Measurements from ENCODE around the gene SLAMF6. TPM values are rescaled to one million over a fixed set of nuclear protein-coding genes. Genes with fewer than 3 reads are reported as not detected.
"Not testable (repeated sequence)": the region's sequence is repeated elsewhere in the genome, so short reads cannot be mapped to it uniquely, and the experiment has no call there.

SLAMF6 gene
- not detected in 2 replicates for total RNA-seq (2012; rRNA removed)

GRCh38 chr1:160522622-160523345 is at the start of gene SLAMF6:
SLAMF6 (minus strand) TSS chr1:160523255; CDS start chr1:160523192, 63 bp downstream.
- no peak within 1 kb of the TSS for H3K4me3 ChIP-seq (ENCODE audit: low read length)

GRCh38 chr1:160570840-160571239 is 47.8 kb upstream of the SLAMF6 start:
- H3K9me3 ChIP-seq (replicated peaks; ENCODE audit: low read length), result no peaks in the 10 kb centered on the region
- H3K4me2 ChIP-seq (ENCODE audit: low read length), result no peak overlapping the region
- no peak overlapping the region for H3K4me3 ChIP-seq (ENCODE audit: low read length)
- no peaks in the 10 kb centered on the region for H3K36me3 ChIP-seq (ENCODE audit: insufficient read depth, low read length)
- H3K9ac ChIP-seq (ENCODE audit: low read depth, low read length), result no peak overlapping the region
- no peaks in the 10 kb centered on the region for H3K4me1 ChIP-seq (ENCODE audit: control insufficient read depth, insufficient read depth, low read length)
- no peaks in the 10 kb centered on the region for H3K27me3 ChIP-seq (ENCODE audit: control insufficient read depth, insufficient read depth, low read length)

More at GRCh38 chr1:160522622-160523345, at the start of gene SLAMF6:
- Histone ChIP-seq H3K4me1 (ENCODE audit: control insufficient read depth, insufficient read depth, low read length) (no peaks in the 10 kb centered on the region), H3K36me3 (ENCODE audit: insufficient read depth, low read length) (no peaks in the 10 kb centered on the region), H3K4me2 (ENCODE audit: low read length) (no peak within 1 kb of the TSS), H3K9ac (ENCODE audit: low read depth, low read length) (no peak within 1 kb of the TSS), H3K9me3 (replicated peaks; ENCODE audit: low read length) (no peaks in the 10 kb centered on the region), H3K27me3 (ENCODE audit: control insufficient read depth, insufficient read depth, low read length) (no peaks in the 10 kb centered on the region)

GRCh38 chr1:160569806-160570205 is 46.8 kb upstream of the SLAMF6 start:
- no peak overlapping the region for H3K4me2 ChIP-seq (ENCODE audit: low read length)
- no peaks in the 10 kb centered on the region for H3K36me3 ChIP-seq (ENCODE audit: insufficient read depth, low read length)
- H3K9me3 ChIP-seq (replicated peaks; ENCODE audit: low read length), result no peaks in the 10 kb centered on the region
- no peaks in the 10 kb centered on the region for H3K4me1 ChIP-seq (ENCODE audit: control insufficient read depth, insufficient read depth, low read length)
- no peak overlapping the region for H3K4me3 ChIP-seq (ENCODE audit: low read length)
- H3K9ac ChIP-seq (ENCODE audit: low read depth, low read length), result no peak overlapping the region
- no peaks in the 10 kb centered on the region for H3K27me3 ChIP-seq (ENCODE audit: control insufficient read depth, insufficient read depth, low read length)

- H3K4me1 ChIP-seq (ENCODE audit: control insufficient read depth, insufficient read depth, low read length), result no peaks in the 10 kb centered on the region
- H3K9ac ChIP-seq (ENCODE audit: low read depth, low read length), result no peak overlapping the region
- no peaks in the 10 kb centered on the region for H3K27me3 ChIP-seq (ENCODE audit: control insufficient read depth, insufficient read depth, low read length)
- no peaks in the 10 kb centered on the region for H3K9me3 ChIP-seq (replicated peaks; ENCODE audit: low read length)
- H3K4me2 ChIP-seq (ENCODE audit: low read length), result no peak overlapping the region
- no peaks in the 10 kb centered on the region for H3K36me3 ChIP-seq (ENCODE audit: insufficient read depth, low read length)
- H3K4me3 ChIP-seq (ENCODE audit: low read length), result no peak overlapping the region
Measured at GRCh38 chr1:160567858-160568682, 45.0 kb upstream of the SLAMF6 start.

- Histone ChIP-seq H3K9ac (ENCODE audit: low read depth, low read length) (no peak overlapping the region), H3K9me3 (replicated peaks; ENCODE audit: low read length) (no peaks in the 10 kb centered on the region), H3K4me3 (ENCODE audit: low read length) (no peak overlapping the region), H3K4me2 (ENCODE audit: low read length) (no peak overlapping the region), H3K36me3 (ENCODE audit: insufficient read depth, low read length) (no peaks in the 10 kb centered on the region), H3K27me3 (ENCODE audit: control insufficient read depth, insufficient read depth, low read length) (no peaks in the 10 kb centered on the region), H3K4me1 (ENCODE audit: control insufficient read depth, insufficient read depth, low read length) (no peaks in the 10 kb centered on the region)
Measured at GRCh38 chr1:160567341-160567740, 44.3 kb upstream of the SLAMF6 start.

GRCh38 chr1:160565564-160565963 is 42.5 kb upstream of the SLAMF6 start:
- Histone ChIP-seq H3K36me3 (ENCODE audit: insufficient read depth, low read length) (no peaks in the 10 kb centered on the region), H3K9ac (ENCODE audit: low read depth, low read length) (no peak overlapping the region), H3K4me2 (ENCODE audit: low read length) (no peak overlapping the region), H3K9me3 (replicated peaks; ENCODE audit: low read length) (no peaks in the 10 kb centered on the region), H3K4me1 (ENCODE audit: control insufficient read depth, insufficient read depth, low read length) (no peaks in the 10 kb centered on the region), H3K4me3 (ENCODE audit: low read length) (no peak overlapping the region), H3K27me3 (ENCODE audit: control insufficient read depth, insufficient read depth, low read length) (no peaks in the 10 kb centered on the region)

GRCh38 chr1:160563230-160563629 is 40.2 kb upstream of the SLAMF6 start:
- not testable (repeated sequence) for H3K9ac ChIP-seq (ENCODE audit: low read depth, low read length); H3K4me2 ChIP-seq (ENCODE audit: low read length); H3K9me3 ChIP-seq (replicated peaks; ENCODE audit: low read length); H3K27me3 ChIP-seq (ENCODE audit: control insufficient read depth, insufficient read depth, low read length); H3K4me3 ChIP-seq (ENCODE audit: low read length); H3K36me3 ChIP-seq (ENCODE audit: insufficient read depth, low read length); H3K4me1 ChIP-seq (ENCODE audit: control insufficient read depth, insufficient read depth, low read length)

- not testable (repeated sequence) for H3K4me3 ChIP-seq (ENCODE audit: low read length); H3K36me3 ChIP-seq (ENCODE audit: insufficient read depth, low read length); H3K4me2 ChIP-seq (ENCODE audit: low read length); H3K4me1 ChIP-seq (ENCODE audit: control insufficient read depth, insufficient read depth, low read length); H3K27me3 ChIP-seq (ENCODE audit: control insufficient read depth, insufficient read depth, low read length); H3K9ac ChIP-seq (ENCODE audit: low read depth, low read length); H3K9me3 ChIP-seq (replicated peaks; ENCODE audit: low read length)
Measured at GRCh38 chr1:160562745-160563144, 39.7 kb upstream of the SLAMF6 start.

GRCh38 chr1:160560806-160561205 is 37.8 kb upstream of the SLAMF6 start:
- Histone ChIP-seq H3K9me3 (replicated peaks; ENCODE audit: low read length) (no peaks in the 10 kb centered on the region), H3K4me3 (ENCODE audit: low read length) (no peak overlapping the region), H3K4me2 (ENCODE audit: low read length) (no peak overlapping the region), H3K36me3 (ENCODE audit: insufficient read depth, low read length) (no peaks in the 10 kb centered on the region), H3K9ac (ENCODE audit: low read depth, low read length) (no peak overlapping the region), H3K27me3 (ENCODE audit: control insufficient read depth, insufficient read depth, low read length) (no peaks in the 10 kb centered on the region), H3K4me1 (ENCODE audit: control insufficient read depth, insufficient read depth, low read length) (no peaks in the 10 kb centered on the region)

- Histone ChIP-seq H3K4me1 (ENCODE audit: control insufficient read depth, insufficient read depth, low read length) (no peaks in the 10 kb centered on the region), H3K9ac (ENCODE audit: low read depth, low read length) (no peak overlapping the region), H3K4me2 (ENCODE audit: low read length) (no peak overlapping the region), H3K4me3 (ENCODE audit: low read length) (no peak overlapping the region), H3K27me3 (ENCODE audit: control insufficient read depth, insufficient read depth, low read length) (no peaks in the 10 kb centered on the region), H3K9me3 (replicated peaks; ENCODE audit: low read length) (no peaks in the 10 kb centered on the region), H3K36me3 (ENCODE audit: insufficient read depth, low read length) (no peaks in the 10 kb centered on the region)
Measured at GRCh38 chr1:160560045-160560705, 37.1 kb upstream of the SLAMF6 start.

GRCh38 chr1:160559437-160559836 is 36.4 kb upstream of the SLAMF6 start:
- H3K9me3 ChIP-seq (replicated peaks; ENCODE audit: low read length); H3K4me3 ChIP-seq (ENCODE audit: low read length); H3K36me3 ChIP-seq (ENCODE audit: insufficient read depth, low read length); H3K9ac ChIP-seq (ENCODE audit: low read depth, low read length); H3K27me3 ChIP-seq (ENCODE audit: control insufficient read depth, insufficient read depth, low read length); H3K4me2 ChIP-seq (ENCODE audit: low read length); H3K4me1 ChIP-seq (ENCODE audit: control insufficient read depth, insufficient read depth, low read length): not testable (repeated sequence)
